Inflammatory macrophage treated with lipopolysaccharide for 4 hours (primary cell): ENCODE data around the gene ASB2.
A peak's percentile ranks its signal among the peaks of the same experiment; 100 is the strongest.

ENCODE experiments used
- DNase-seq: peaks from one replicate; pipeline ENCODE4 v3.0.0-alpha.2; 2020

The ASB2 gene

DNA sequence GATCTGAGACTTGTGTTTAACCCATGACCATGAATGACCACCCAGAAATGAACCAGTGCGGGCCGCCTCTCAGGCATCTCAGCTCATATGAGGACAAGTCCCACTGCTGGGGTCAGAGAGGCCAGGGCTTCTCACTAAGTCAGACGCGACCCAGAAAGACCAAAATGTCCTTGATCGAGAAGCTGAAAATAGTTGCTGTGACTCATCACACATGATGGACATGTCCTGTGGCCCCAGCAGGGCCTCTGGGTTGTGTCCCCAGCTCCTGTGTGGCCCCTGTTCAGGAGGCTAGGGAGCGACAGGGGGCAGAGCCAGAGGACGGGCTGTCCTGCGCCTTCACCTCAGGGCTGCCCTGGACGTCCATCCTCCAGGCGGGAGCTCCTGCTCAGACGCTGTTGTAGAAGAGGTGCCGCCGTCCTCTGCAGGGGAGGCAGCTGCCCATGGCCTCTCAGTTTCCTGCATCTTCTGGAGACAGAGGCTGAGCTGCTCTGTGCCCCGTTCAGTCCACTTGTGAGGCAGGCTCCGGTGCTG is 78.2 kb downstream of the ASB2 start:
- DNase-seq = no peak

DNA sequence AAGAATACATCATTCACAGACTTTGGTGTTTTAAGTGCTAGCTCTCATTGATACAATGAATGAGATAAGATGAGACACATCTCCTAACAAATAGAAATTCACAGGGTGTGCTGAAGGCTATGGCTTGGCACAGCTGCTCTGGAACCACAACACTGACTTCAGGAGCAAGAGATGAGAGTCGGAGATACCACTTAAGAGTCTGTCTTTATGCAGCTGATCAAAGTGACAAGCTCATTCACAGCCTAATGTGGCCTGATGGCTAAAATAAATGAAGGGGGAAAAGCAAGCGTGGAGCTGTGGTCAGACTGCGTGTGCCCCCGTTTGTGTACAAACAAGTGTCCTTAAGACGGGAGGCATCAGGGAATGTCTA is 78.9 kb downstream of the ASB2 start:
- no peak for DNase-seq

DNA sequence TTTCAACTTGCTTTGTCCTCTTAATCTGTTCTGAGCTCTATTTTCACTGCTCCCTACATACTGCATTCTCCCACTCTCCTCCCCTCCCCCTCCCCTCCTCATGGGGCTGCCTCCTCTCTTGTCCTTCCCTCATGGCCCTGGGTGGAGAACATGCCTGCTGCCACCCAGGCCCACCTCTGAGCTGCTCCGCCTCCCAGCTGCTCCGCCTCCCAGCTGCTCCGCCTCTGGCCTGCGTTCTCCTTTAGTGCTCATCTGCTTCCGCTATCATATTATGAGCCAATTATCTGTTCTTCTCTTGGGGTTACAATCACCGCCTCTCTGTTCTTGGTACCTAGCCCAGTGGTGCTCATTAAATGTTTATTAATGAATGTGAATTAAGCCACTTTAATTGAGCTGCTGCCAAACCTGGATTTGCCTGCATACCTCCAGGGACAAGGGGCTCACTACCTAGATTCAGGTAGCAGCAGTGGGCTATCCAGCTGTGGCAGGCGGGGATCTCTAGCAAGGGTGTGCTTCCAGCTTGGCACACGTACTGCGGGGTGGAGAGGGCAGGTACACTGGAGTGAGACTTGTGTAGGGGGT is 81.3 kb downstream of the ASB2 start:
- no peak for DNase-seq

DNA sequence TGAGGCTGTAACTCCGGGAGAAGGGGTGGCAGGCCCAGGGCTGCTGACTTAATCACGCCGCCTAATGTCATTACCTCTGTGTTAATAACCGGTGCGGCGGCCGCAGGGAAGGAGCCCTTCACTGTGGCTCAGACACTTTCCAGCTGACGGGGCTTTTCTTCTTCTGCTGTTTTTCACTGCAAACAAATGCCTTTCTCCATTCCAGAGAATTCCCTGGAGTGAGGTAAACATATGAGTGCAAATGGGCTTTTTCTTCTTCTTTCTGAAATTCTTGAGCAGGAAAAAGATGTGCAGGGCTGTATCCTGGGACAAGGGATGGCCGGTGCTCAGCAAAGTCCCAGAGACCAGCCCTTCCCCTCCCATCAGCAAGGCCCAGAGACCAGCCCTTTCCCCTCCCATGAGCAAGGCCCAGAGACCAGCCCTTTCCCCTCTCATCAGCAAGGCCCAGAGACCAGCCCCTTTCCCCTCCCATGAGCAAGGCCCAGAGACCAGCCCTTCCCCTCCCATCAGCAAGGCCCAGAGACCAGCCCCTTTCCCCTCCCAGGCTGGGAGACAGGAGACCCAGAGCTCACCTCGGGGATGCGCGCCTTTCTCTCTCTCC is 82.6 kb downstream of the ASB2 start:
- DNase-seq = no peak

DNA sequence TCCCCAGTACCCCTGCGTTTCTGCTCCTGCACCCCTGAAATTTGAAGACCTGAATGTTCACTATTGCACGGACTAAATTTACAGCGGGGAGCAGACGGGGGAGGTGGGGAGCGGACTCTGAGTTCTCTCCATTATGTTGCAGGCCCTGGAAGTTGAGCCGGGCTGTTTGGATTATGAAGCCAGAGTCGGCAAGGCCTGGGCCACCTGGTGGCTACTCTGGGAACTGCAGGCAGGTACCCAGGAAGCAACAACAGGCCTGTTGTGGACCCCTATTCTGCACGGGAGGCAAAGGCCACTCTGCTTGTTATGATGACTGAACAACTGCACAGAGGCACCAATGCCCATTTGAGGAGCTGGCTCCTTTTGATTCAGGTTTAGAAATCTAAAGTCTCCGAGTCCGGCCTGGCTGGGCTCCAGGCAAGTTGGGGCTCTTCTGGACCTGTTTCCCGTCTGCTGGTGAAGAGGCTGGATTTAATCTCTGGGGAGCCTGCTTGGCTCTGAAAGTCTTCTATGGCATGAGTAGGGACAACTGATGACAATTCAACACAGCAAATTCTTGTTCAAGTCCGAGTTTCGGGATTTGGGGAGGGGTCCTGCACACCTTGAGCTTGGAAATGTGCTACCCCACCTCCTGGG is 83.3 kb downstream of the ASB2 start:
- peak; percentile 43 for DNase-seq

DNA sequence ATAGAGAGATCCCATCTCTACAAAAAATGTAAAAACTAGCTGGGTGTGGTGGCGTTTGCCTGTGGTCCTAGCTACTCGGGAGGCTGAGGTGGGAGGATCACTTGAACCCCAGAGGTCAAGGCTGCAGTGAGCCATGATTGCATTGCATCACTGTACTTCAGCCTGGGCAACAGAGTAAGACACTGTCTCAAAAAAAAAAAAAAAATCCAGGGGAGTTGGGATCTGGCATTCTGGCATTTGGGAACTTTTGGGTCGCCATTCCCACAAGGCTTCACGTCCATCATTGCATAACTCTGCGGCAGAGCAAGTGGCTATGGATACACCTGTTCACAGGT is 83.9 kb downstream of the ASB2 start:
- DNase-seq = no peak

DNA sequence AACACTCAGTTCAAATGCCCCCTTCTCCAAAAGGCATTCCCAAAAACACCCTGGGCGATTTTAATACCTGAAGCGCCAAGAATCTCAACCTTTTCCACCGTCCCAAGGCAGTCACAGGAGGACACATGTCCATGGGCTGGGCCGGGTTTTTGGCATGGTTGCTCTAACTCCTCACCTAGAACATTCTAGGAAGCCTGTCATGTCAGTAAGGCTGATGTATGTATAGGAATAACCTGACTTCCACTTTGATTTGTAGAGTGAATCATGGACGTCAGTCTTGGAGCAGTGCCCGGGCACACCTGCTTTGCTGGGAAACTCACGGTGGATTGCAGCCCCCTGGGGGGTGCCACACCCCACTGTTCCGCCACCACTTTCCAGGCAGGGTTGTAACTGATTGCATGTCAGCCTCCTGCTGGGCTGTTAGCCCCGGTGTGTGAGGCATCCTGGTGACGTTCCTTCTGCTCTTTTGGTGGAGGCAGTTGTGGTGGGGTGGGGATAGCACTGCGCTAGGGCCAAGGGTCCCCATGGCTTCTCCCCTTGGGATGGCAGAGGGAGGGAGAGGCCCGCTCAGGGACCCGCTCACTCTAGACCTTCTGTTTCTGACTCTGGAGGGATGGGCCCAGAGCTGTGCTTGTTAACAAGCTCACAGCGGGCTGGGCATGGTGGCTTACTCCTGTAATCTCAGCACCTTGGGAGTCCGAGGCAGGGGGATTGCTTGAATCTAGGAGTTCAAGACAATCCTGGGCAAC is 84.4 kb downstream of the ASB2 start:
- no peak for DNase-seq

DNA sequence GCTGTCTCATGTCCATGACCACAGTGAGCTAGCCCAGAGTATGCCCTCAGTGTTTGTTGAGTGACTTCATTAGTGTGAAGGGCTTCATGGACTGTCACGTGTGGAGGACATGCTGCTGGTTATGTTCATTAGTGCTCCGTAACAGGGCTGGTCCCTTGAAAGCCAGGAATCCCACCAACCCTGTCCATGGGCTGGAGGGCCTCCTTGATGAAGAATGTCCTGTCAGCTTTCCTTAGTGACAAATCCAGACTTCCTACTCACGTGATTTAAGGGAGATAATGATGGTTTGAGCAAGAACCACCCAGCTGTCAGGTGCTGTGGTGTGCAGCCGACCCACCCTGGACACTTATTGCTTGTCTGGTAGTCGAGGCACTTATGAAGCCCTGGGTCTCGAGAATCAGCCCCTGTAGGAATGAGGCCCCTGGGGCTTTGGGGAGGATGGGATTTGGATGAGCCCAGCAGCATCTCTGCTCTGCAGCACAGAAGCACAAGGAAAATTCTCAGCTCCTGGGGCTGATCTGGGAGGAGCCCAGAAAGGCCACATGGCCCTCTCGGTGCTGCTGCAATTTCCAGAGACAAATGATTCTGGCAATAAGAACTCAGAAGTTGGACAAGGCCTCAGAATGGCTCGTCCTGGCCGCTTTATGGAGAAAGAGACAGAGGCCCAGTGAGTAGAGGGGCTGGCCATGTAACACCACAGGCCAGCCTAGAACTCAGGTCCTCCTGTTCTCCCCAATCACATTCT is 86.5 kb downstream of the ASB2 start:
- no peak for DNase-seq

DNA sequence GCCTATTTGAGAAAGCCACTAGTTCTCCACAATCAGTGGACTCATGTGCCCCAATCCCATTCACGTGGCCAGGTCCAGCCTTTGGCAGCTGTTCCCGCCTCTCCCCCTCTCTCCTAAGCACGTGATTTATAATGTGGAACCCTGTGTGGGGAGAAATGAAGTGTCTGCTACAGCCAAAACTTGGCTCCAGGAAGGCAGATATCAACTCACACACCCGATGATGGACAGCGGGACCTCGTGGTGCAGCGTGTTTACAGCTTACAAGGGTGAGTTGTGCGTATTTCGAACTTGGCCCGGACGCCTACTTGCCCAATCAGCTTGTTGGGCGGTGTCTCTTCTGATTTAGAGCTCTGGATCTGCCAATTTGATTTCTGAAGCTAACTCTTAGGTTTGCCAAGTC is 87.4 kb downstream of the ASB2 start:
- DNase-seq = no peak

DNA sequence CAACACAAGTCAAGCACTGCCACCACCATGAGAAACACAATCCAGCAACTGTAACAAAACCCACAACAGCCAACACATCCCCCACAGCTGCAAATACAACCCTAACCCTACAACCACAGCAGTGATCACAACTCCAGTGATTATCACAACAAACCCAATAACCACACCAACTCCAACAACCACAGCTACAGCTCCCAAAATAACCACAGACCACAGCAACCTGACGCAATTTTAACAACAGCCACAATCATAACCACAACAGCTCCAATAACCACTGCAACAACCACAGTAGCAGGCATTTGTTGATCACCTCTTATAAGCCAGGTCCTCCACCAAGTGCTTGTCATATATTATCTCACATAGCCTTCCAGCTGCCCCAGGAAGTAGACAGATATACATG is 91.4 kb downstream of the ASB2 start:
- no peak for DNase-seq
